Measurements from ENCODE around the gene HGFAC. TPM values are rescaled to one million over a fixed set of nuclear protein-coding genes. Genes with fewer than 3 reads are reported as not detected.

Gene HGFAC
- total RNA-seq, 4 donors from 2014 or later, result 0.54 TPM; not detected in 3

DNA sequence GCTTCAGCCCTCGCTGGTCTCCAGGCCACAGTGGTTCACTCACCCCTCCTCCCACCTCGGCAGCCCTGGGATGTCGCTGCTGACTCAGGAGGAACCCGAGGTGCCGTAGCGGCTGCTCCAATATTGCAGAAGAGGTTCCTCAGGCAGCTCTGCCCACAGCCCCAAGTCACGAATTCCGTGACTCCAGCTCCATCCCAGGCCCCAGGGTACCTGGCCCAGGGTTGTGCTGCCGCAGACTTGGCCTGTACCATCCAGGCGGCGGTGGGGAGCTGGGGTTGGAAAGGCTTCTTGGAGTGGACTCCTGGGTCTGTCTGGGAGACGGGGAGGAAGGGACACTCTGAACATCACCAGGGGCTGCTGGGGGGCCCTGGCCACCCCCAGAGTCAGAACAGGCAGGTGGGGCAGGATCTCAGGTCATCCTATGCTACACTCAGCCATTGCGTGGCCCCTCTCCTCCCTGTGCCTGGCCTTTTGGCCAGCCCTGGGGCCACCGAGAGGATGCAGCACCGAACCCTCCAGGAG lies 728 bp upstream of the HGFAC start:
- 87 to 91% methylated on average over 5 to 6 of the region's 15 CpGs for WGBS, 2 donors
- Histone ChIP-seq H3K9me3 (no peaks in the 10 kb centered on the region), H3K4me3 (replicated peaks in 1 of 3) (no peak overlapping the region), H3K36me3 (no peaks in the 10 kb centered on the region), H3K4me1 (no peaks in the 10 kb centered on the region), H3K27ac (no peak overlapping the region), H3K27me3 (no peaks in the 10 kb centered on the region)
- intact Hi-C loops (cut with DNase I), result no loop called here
- DNase-seq, result no peak
- TF ChIP-seq, protein P1, sequence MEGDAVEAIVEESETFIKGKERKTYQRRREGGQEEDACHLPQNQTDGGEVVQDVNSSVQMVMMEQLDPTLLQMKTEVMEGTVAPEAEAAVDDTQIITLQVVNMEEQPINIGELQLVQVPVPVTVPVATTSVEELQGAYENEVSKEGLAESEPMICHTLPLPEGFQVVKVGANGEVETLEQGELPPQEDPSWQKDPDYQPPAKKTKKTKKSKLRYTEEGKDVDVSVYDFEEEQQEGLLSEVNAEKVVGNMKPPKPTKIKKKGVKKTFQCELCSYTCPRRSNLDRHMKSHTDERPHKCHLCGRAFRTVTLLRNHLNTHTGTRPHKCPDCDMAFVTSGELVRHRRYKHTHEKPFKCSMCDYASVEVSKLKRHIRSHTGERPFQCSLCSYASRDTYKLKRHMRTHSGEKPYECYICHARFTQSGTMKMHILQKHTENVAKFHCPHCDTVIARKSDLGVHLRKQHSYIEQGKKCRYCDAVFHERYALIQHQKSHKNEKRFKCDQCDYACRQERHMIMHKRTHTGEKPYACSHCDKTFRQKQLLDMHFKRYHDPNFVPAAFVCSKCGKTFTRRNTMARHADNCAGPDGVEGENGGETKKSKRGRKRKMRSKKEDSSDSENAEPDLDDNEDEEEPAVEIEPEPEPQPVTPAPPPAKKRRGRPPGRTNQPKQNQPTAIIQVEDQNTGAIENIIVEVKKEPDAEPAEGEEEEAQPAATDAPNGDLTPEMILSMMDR (IDR thresholded peaks at IDR 0.05), result no peak
- TF ChIP-seq POLR2A (IDR thresholded peaks at IDR 0.05), result no peak

DNA sequence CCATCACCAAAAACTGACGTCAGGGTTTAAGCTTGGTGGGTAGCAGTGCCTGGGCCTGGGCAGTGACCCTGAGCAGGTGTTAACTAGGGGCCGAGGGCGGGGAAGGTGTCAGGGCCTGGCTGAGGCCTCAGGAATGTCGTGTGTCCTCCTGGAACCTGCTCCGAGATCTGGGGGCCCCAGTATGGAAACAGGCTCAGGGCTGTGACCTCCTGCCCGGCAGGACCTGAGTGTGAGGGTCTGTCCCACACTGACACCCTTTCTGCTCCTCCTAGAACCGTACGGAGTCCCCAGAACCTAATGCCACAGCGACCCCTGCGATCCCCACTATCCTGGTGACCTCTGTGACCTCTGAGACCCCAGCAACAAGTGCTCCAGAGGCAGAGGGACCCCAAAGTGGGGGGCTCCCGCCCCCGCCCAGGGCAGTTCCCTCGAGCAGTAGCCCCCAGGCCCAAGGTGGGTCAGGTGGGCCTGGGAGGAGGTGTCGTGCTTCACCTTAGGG lies 741 bp downstream of the HGFAC start:
- H3K27ac ChIP-seq, result no peak overlapping the region
- no peaks in the 10 kb centered on the region for H3K36me3 ChIP-seq
- H3K27me3 ChIP-seq, result no peaks in the 10 kb centered on the region
- H3K4me3 ChIP-seq (replicated peaks in 1 of 3), result no peak overlapping the region
- WGBS, 2 donors, result 83 to 86% methylated on average over 8 to 13 of the region's 14 CpGs
- no peak for DNase-seq
- H3K9me3 ChIP-seq, result no peaks in the 10 kb centered on the region
- TF ChIP-seq, protein P1 (IDR thresholded peaks at IDR 0.05), result no peak
- no peak for TF ChIP-seq POLR2A (IDR thresholded peaks at IDR 0.05)
- H3K4me1 ChIP-seq, result no peaks in the 10 kb centered on the region
- intact Hi-C loops (cut with DNase I), result loop anchor here (2.0 kb wide), 1 partner anchor 96 kb away; no protein-coding TSS in a partner anchor

DNA sequence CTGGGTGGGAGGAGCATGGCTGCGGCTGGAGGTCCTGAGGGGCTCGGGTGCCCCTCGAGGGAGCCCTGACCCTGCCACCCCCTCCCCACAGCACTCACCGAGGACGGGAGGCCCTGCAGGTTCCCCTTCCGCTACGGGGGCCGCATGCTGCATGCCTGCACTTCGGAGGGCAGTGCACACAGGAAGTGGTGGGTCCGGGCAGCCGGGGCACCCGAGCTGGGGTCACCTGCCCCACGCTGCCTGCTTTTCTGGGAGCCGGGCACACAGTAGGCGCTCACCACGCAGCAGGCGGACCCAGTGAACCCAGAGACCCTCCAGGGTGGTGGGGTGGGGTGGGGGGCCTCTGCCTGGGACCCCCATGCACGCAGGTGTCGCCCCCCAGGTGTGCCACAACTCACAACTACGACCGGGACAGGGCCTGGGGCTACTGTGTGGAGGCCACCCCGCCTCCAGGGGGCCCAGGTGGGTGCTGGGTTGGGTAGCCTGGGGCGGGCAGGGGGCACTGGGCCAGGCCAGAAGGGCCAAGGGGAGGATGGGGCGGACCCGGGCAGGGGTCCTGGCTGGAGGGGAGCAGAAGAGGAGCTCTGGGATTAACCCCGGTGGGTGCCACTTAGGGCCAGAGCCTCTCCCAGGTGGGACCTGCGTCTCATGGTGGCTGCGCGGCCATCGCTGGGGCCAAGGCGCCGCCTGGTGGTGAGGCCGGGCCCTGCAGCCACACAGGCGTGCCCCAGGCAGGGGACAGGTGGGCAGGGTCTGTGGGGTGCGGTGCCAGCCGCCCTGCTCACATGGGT lies 1.4 kb downstream of the HGFAC start:
- no peaks in the 10 kb centered on the region for H3K27me3 ChIP-seq
- TF ChIP-seq, protein P1 (IDR thresholded peaks at IDR 0.05), result peak; percentile 72 to 93 (median 84)
- no peak for TF ChIP-seq POLR2A (IDR thresholded peaks at IDR 0.05)
- H3K36me3 ChIP-seq, result no peaks in the 10 kb centered on the region
- no peaks in the 10 kb centered on the region for H3K4me1 ChIP-seq
- peak; percentile 29 to 35 for DNase-seq
- WGBS, 2 donors, result 35 to 100% methylated on average over 2 to 10 of the region's 36 CpGs
- no peak overlapping the region for H3K27ac ChIP-seq
- H3K4me3 ChIP-seq (replicated peaks in 1 of 3), result no peak overlapping the region
- H3K9me3 ChIP-seq, result no peaks in the 10 kb centered on the region
- intact Hi-C loops (cut with DNase I), result loop anchor here (2.0 kb wide), 1 partner anchor 96 kb away; no protein-coding TSS in a partner anchor

DNA sequence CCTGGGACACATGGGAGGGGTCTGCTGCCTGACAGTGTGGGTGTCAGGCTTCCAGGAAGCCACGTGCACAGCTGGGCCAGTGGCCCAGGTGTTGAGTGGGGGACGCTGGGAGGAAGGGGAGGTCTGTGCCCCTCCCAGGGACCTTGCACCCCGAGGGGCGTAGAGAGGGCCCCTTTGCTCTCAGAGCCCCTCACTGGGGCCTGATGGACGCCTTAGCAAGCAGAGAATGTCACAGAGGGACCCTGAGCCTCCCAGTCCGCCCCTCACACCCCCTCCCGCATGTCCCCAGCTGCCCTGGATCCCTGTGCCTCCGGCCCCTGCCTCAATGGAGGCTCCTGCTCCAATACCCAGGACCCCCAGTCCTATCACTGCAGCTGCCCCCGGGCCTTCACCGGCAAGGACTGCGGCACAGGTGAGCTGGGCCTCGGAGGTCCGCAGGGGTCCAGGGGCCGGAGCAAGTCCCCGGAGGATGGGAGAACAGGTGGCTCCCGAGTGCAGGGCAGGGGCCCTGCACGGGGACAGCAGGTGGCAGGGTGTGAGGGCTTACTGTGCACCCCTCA lies 2.1 kb downstream of the HGFAC start:
- no peak for TF ChIP-seq POLR2A (IDR thresholded peaks at IDR 0.05)
- TF ChIP-seq, protein P1 (IDR thresholded peaks at IDR 0.05), result peak in 1 of 6 experiments; percentile 1
- intact Hi-C loops (cut with DNase I), result loop anchor here (2.0 kb wide), 1 partner anchor 97 kb away; no protein-coding TSS in a partner anchor
- Histone ChIP-seq H3K27me3 (no peaks in the 10 kb centered on the region), H3K9me3 (no peaks in the 10 kb centered on the region), H3K4me3 (replicated peaks in 1 of 3) (no peak overlapping the region), H3K27ac (no peak overlapping the region), H3K4me1 (no peaks in the 10 kb centered on the region), H3K36me3 (no peaks in the 10 kb centered on the region)
- WGBS, 2 donors, result 61 to 79% methylated on average over 3 to 11 of the region's 17 CpGs
- no peak for DNase-seq

Measured in thyroid gland (tissue), 4 donors.